GM23338 (cell line): ENCODE measurements around the gene VPS16. TPM values are rescaled to one million over a fixed set of nuclear protein-coding genes. Genes with fewer than 3 reads are reported as not detected.

Experiments
- ATAC-seq: fragments of 200-7000 bp; cut with Tn5 transposase; 3 replicates; pipeline ENCODE4 v1.9.1; 2020
- DNase-seq: peaks from one replicate; pipeline ENCODE4 v3.0.0-alpha.2; 2015; ENCODE audit warnings: low spot score
- H2AFZ ChIP-seq: fragments of 200-600 bp; sonication (generic); 2 replicates; pipeline ENCODE4 v1.8.0; 2016; ENCODE audit warnings: antibody characterized with exemption, mild to moderate bottlenecking, moderate library complexity
- H3F3A ChIP-seq: fragments of 200-600 bp; sonication (generic); replicated peaks from 2 replicates; pipeline ENCODE4 v1.8.0; 2017; ENCODE audit warnings: antibody characterized with exemption, mixed run types, low read depth
- H3K27ac ChIP-seq: fragments of 200-600 bp; sonication (generic); 2 replicates; pipeline ENCODE4 v1.6.1; 2016; ENCODE audit warnings: low read depth
- H3K27me3 ChIP-seq: fragments of 200-600 bp; sonication (generic); 2 replicates; pipeline ENCODE4 v1.8.0; 2016; ENCODE audit warnings: mild to moderate bottlenecking, mixed run types, moderate library complexity; ENCODE audit not compliant: insufficient read depth
- H3K36me3 ChIP-seq: fragments of 200-600 bp; sonication (generic); 2 replicates; pipeline ENCODE4 v1.8.0; 2016; ENCODE audit warnings: mild to moderate bottlenecking; ENCODE audit not compliant: insufficient read depth
- H3K4me1 ChIP-seq: fragments of 200-600 bp; sonication (generic); 2 replicates; pipeline ENCODE4 v1.8.0; 2016; ENCODE audit warnings: mild to moderate bottlenecking, moderate library complexity; ENCODE audit not compliant: insufficient read depth
- H3K4me2 ChIP-seq: fragments of 200-600 bp; sonication (generic); 2 replicates; pipeline ENCODE4 v1.7.1; 2017; ENCODE audit warnings: mixed run types
- H3K4me3 ChIP-seq: fragments of 200-600 bp; sonication (generic); 2 replicates; pipeline ENCODE4 v1.6.1; 2016; ENCODE audit warnings: mixed run types
- H3K79me2 ChIP-seq: fragments of 200-600 bp; sonication (generic); replicated peaks from 2 replicates; pipeline ENCODE4 v1.8.0; 2017; ENCODE audit warnings: mild to moderate bottlenecking; ENCODE audit not compliant: insufficient read depth
- H3K9me2 ChIP-seq: fragments of 200-600 bp; sonication (generic); 2 replicates; pipeline ENCODE4 v1.8.0; 2017; ENCODE audit not compliant: insufficient read depth
- H4K20me1 ChIP-seq: fragments of 200-600 bp; sonication (generic); replicated peaks from 2 replicates; pipeline ENCODE4 v1.8.0; 2017; ENCODE audit warnings: mild to moderate bottlenecking; ENCODE audit not compliant: insufficient read depth
- H3K27ac Mint-ChIP-seq: 2 replicates; pipeline ENCODE4 v1.8.0; 2020; ENCODE audit warnings: inconsistent platforms, mild to moderate bottlenecking, moderate library complexity, mixed read lengths
- H3K27me3 Mint-ChIP-seq: 3 replicates; pipeline ENCODE4 v1.8.0; 2022; ENCODE audit warnings: low read depth, mild to moderate bottlenecking, moderate library complexity, mixed read lengths, inconsistent platforms; ENCODE audit not compliant: insufficient read depth, poor library complexity
- H3K36me3 Mint-ChIP-seq: 3 replicates; pipeline ENCODE4 v1.8.0; 2021; ENCODE audit warnings: low read depth, mild to moderate bottlenecking, inconsistent platforms, moderate library complexity, mixed read lengths
- H3K4me1 Mint-ChIP-seq: 3 replicates; pipeline ENCODE4 v1.8.0; 2020; ENCODE audit warnings: mild to moderate bottlenecking, inconsistent platforms, mixed read lengths
- H3K4me3 Mint-ChIP-seq: 3 replicates; pipeline ENCODE4 v1.8.0; 2021; ENCODE audit warnings: moderate library complexity, mild to moderate bottlenecking, inconsistent platforms, mixed read lengths
- H3K9me3 Mint-ChIP-seq: 3 replicates; pipeline ENCODE4 v1.8.0; 2020; ENCODE audit warnings: moderate library complexity, mild to moderate bottlenecking, inconsistent platforms, mixed read lengths
- CREB1 ChIP-seq: fragments of 250-450 bp; sonication (Bioruptor Pico); IDR thresholded peaks from 2 replicates; pipeline ENCODE4 v1.5.0; 2020; ENCODE audit warnings: low read depth, mild to moderate bottlenecking, moderate library complexity
- EZH2 ChIP-seq: fragments of 200-600 bp; sonication (generic); IDR thresholded peaks from one replicate; pipeline ENCODE4 v1.8.0; 2017; ENCODE audit warnings: antibody characterized with exemption, mild to moderate bottlenecking, low read depth; ENCODE audit not compliant: unreplicated experiment
- EZH2phosphoT487 ChIP-seq: fragments of 200-600 bp; sonication (generic); IDR thresholded peaks from one replicate; pipeline ENCODE4 v1.8.1; 2018; ENCODE audit warnings: antibody characterized with exemption; ENCODE audit not compliant: unreplicated experiment
- JUNB ChIP-seq: IDR thresholded peaks from one replicate; pipeline ENCODE4 v1.6.1; 2016; ENCODE audit warnings: antibody characterized with exemption; ENCODE audit not compliant: unreplicated experiment
- NANOG ChIP-seq: IDR thresholded peaks from 2 replicates; pipeline ENCODE4 v1.6.1; 2016; ENCODE audit warnings: antibody characterized with exemption, borderline replicate concordance
- POLR2AphosphoS5 ChIP-seq: IDR thresholded peaks from 2 replicates; pipeline ENCODE4 v1.6.1; 2016; ENCODE audit warnings: antibody characterized with exemption, low read depth
- STAT1 ChIP-seq: IDR thresholded peaks from one replicate; pipeline ENCODE4 v1.6.1; 2016; ENCODE audit warnings: antibody characterized with exemption; ENCODE audit not compliant: unreplicated experiment
- ZNF114 ChIP-seq: fragments of 250-450 bp; sonication (Bioruptor Pico); IDR thresholded peaks from 2 replicates; pipeline ENCODE4 v1.5.0; 2020; ENCODE audit warnings: mild to moderate bottlenecking, moderate library complexity
- ZNF331 ChIP-seq: fragments of 250-450 bp; sonication (Bioruptor Pico); IDR thresholded peaks from 2 replicates; pipeline ENCODE4 v1.5.0; 2020; ENCODE audit warnings: low read depth, mild to moderate bottlenecking, moderate library complexity
- polyA plus RNA-seq: library from polyadenylated mRNA; unstranded; fragments of >200 nt; fragmentation: Nextera tagmentation; extraction: Ambion mirVana; gene quantifications from 2 replicates; pipeline ENCODE4 v1.2.1, GENCODE V29; 2016
- total RNA-seq: library from RNA; depleted of rRNA; stranded (reverse); fragments of >200 nt; shearing (Covaris generic); gene quantifications from 2 replicates; pipeline ENCODE4 v1.2.3, GENCODE V29; 2014
- TF ChIP-seq, protein P1 (sequence below), 2 experiments: fragments of 200-600 bp in 1 of 2; sonication (generic) in 1 of 2; conservative IDR thresholded peaks; 2 replicates each; pipeline versions ENCODE4 v1.5.1 to v1.6.1; 2016 to 2017; ENCODE audit warnings: antibody characterized with exemption in 2 of 2, low read depth in 2 of 2, mild to moderate bottlenecking in 2 of 2, moderate library complexity in 1 of 2
- TF ChIP-seq, protein P2 (sequence below): IDR thresholded peaks from one replicate; pipeline ENCODE4 v1.6.1; 2018; ENCODE audit warnings: antibody characterized with exemption; ENCODE audit not compliant: unreplicated experiment
- TF ChIP-seq, protein P3 (sequence below): fragments of 250-450 bp; sonication (Bioruptor Pico); IDR thresholded peaks from 2 replicates; pipeline ENCODE4 v1.5.0; 2020; ENCODE audit warnings: mild to moderate bottlenecking, moderate library complexity
- TF ChIP-seq, protein P4 (sequence below): IDR thresholded peaks from 2 replicates; pipeline ENCODE4 v1.6.1; 2016; ENCODE audit warnings: antibody characterized with exemption

The VPS16 gene
- total and polyA plus RNA-seq, 2 experiments from 2014 or later = 11.2 to 17.7 TPM

DNA sequence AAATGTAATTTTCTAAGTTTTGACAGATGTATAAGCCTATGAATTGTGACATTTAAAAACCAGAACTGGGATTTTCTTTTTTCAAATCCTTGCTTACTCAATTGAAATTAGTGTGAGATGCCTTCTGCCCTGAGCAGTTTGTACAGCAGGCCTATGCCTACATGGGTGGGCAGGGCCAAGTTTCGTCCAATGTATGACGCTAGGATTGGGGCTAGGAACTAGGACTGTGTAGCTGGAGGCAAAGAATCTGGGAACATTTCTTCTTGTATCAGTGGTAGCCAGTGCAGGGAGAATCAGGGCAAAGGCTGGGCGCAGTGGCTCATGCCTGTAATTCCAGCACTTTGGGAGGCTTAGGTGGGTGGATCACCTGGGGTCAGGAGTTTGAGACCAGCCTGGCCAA lies 28.8 kb downstream of the VPS16 start:
- no peak overlapping the region for H3K4me3 ChIP-seq
- no peak for ATAC-seq
- Mint-ChIP-seq H3K27ac (no peak overlapping the region), H3K9me3 (no peaks in the 10 kb centered on the region), H3K36me3 (no peaks in the 10 kb centered on the region; the same call in 2 of the 3 replicates), H3K27me3 (peaks cover 29% of the 10 kb centered on the region), H3K4me1 (peaks cover 13% of the 10 kb centered on the region; the same call in 2 of the 3 replicates), H3K4me3 (no peak overlapping the region; the same call in 2 of the 3 replicates)
- no peak overlapping the region for H3K27ac ChIP-seq
- peaks cover 28% of the 10 kb centered on the region for H3K27me3 ChIP-seq
- H3K36me3 ChIP-seq = no peaks in the 10 kb centered on the region
- H3F3A ChIP-seq = 0 out of 2 replicates have a peak, but pooled peaks cover 5% of the 10 kb centered on the region
- TF ChIP-seq NANOG (no peak), ZNF114 (no peak), POLR2AphosphoS5 (no peak), EZH2 (no peak), ZNF331 (CRISPR knock-in tag) (no peak), JUNB (no peak), EZH2phosphoT487 (no peak), CREB1 (CRISPR knock-in tag) (no peak), STAT1 (no peak)
- TF ChIP-seq, protein P1, sequence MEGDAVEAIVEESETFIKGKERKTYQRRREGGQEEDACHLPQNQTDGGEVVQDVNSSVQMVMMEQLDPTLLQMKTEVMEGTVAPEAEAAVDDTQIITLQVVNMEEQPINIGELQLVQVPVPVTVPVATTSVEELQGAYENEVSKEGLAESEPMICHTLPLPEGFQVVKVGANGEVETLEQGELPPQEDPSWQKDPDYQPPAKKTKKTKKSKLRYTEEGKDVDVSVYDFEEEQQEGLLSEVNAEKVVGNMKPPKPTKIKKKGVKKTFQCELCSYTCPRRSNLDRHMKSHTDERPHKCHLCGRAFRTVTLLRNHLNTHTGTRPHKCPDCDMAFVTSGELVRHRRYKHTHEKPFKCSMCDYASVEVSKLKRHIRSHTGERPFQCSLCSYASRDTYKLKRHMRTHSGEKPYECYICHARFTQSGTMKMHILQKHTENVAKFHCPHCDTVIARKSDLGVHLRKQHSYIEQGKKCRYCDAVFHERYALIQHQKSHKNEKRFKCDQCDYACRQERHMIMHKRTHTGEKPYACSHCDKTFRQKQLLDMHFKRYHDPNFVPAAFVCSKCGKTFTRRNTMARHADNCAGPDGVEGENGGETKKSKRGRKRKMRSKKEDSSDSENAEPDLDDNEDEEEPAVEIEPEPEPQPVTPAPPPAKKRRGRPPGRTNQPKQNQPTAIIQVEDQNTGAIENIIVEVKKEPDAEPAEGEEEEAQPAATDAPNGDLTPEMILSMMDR (conservative IDR thresholded peaks at IDR 0.05; ENCODE audit: low read depth in 2 of 2) = no peak
- TF ChIP-seq, protein P2, sequence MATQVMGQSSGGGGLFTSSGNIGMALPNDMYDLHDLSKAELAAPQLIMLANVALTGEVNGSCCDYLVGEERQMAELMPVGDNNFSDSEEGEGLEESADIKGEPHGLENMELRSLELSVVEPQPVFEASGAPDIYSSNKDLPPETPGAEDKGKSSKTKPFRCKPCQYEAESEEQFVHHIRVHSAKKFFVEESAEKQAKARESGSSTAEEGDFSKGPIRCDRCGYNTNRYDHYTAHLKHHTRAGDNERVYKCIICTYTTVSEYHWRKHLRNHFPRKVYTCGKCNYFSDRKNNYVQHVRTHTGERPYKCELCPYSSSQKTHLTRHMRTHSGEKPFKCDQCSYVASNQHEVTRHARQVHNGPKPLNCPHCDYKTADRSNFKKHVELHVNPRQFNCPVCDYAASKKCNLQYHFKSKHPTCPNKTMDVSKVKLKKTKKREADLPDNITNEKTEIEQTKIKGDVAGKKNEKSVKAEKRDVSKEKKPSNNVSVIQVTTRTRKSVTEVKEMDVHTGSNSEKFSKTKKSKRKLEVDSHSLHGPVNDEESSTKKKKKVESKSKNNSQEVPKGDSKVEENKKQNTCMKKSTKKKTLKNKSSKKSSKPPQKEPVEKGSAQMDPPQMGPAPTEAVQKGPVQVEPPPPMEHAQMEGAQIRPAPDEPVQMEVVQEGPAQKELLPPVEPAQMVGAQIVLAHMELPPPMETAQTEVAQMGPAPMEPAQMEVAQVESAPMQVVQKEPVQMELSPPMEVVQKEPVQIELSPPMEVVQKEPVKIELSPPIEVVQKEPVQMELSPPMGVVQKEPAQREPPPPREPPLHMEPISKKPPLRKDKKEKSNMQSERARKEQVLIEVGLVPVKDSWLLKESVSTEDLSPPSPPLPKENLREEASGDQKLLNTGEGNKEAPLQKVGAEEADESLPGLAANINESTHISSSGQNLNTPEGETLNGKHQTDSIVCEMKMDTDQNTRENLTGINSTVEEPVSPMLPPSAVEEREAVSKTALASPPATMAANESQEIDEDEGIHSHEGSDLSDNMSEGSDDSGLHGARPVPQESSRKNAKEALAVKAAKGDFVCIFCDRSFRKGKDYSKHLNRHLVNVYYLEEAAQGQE = no peak
- TF ChIP-seq, protein P3, sequence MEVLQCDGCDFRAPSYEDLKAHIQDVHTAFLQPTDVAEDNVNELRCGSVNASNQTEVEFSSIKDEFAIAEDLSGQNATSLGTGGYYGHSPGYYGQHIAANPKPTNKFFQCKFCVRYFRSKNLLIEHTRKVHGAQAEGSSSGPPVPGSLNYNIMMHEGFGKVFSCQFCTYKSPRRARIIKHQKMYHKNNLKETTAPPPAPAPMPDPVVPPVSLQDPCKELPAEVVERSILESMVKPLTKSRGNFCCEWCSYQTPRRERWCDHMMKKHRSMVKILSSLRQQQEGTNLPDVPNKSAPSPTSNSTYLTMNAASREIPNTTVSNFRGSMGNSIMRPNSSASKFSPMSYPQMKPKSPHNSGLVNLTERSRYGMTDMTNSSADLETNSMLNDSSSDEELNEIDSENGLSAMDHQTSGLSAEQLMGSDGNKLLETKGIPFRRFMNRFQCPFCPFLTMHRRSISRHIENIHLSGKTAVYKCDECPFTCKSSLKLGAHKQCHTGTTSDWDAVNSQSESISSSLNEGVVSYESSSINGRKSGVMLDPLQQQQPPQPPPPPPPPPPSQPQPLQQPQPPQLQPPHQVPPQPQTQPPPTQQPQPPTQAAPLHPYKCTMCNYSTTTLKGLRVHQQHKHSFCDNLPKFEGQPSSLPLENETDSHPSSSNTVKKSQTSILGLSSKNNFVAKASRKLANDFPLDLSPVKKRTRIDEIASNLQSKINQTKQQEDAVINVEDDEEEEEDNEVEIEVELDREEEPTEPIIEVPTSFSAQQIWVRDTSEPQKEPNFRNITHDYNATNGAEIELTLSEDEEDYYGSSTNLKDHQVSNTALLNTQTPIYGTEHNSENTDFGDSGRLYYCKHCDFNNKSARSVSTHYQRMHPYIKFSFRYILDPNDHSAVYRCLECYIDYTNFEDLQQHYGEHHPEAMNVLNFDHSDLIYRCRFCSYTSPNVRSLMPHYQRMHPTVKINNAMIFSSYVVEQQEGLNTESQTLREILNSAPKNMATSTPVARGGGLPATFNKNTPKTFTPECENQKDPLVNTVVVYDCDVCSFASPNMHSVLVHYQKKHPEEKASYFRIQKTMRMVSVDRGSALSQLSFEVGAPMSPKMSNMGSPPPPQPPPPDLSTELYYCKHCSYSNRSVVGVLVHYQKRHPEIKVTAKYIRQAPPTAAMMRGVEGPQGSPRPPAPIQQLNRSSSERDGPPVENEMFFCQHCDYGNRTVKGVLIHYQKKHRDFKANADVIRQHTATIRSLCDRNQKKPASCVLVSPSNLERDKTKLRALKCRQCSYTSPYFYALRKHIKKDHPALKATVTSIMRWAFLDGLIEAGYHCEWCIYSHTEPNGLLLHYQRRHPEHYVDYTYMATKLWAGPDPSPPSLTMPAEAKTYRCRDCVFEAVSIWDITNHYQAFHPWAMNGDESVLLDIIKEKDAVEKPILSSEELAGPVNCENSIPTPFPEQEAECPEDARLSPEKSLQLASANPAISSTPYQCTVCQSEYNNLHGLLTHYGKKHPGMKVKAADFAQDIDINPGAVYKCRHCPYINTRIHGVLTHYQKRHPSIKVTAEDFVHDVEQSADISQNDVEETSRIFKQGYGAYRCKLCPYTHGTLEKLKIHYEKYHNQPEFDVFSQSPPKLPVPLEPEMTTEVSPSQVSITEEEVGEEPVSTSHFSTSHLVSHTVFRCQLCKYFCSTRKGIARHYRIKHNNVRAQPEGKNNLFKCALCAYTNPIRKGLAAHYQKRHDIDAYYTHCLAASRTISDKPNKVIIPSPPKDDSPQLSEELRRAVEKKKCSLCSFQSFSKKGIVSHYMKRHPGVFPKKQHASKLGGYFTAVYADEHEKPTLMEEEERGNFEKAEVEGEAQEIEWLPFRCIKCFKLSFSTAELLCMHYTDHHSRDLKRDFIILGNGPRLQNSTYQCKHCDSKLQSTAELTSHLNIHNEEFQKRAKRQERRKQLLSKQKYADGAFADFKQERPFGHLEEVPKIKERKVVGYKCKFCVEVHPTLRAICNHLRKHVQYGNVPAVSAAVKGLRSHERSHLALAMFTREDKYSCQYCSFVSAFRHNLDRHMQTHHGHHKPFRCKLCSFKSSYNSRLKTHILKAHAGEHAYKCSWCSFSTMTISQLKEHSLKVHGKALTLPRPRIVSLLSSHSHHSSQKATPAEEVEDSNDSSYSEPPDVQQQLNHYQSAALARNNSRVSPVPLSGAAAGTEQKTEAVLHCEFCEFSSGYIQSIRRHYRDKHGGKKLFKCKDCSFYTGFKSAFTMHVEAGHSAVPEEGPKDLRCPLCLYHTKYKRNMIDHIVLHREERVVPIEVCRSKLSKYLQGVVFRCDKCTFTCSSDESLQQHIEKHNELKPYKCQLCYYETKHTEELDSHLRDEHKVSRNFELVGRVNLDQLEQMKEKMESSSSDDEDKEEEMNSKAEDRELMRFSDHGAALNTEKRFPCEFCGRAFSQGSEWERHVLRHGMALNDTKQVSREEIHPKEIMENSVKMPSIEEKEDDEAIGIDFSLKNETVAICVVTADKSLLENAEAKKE (CRISPR knock-in tag) = no peak
- TF ChIP-seq, protein P4, sequence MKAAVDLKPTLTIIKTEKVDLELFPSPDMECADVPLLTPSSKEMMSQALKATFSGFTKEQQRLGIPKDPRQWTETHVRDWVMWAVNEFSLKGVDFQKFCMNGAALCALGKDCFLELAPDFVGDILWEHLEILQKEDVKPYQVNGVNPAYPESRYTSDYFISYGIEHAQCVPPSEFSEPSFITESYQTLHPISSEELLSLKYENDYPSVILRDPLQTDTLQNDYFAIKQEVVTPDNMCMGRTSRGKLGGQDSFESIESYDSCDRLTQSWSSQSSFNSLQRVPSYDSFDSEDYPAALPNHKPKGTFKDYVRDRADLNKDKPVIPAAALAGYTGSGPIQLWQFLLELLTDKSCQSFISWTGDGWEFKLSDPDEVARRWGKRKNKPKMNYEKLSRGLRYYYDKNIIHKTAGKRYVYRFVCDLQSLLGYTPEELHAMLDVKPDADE = no peak
- H3K79me2 ChIP-seq = peaks cover 5% of the 10 kb centered on the region
- H2AFZ ChIP-seq = no peak overlapping the region
- no peak overlapping the region for H3K4me2 ChIP-seq
- H3K9me2 ChIP-seq = no peaks in the 10 kb centered on the region
- H4K20me1 ChIP-seq = no peaks in the 10 kb centered on the region
- peaks cover 5% of the 10 kb centered on the region for H3K4me1 ChIP-seq
- no peak for DNase-seq
